PC-9 (cell line): ENCODE results near the gene AEN. TPM values are rescaled to one million over a fixed set of nuclear protein-coding genes. Genes with fewer than 3 reads are reported as not detected.
A peak's percentile ranks its signal among the peaks of the same experiment; 100 is the strongest.

Experiments used
- BruUV-seq: library from RNA; stranded (reverse); fragments of 400-500 nt; replicated peaks from 2 replicates; lab custom pipeline; 2021; lab: Mats Ljungman, UMichigan
- CTCF ChIA-PET: fragments of 300-600 bp; sonication (Branson Sonifier 250); formaldehyde crosslinking; loops from one replicate; lab custom pipeline; 2022; ENCODE audit warnings: antibody characterized with exemption; lab: Charles Lee
- POLR2A ChIA-PET: fragments of 300-600 bp; sonication (Branson Sonifier 250); formaldehyde crosslinking; loops from one replicate; lab custom pipeline; 2022; ENCODE audit warnings: antibody characterized with exemption; ENCODE audit not compliant: unreplicated experiment; lab: Charles Lee
- DNase-seq, 2 experiments: peaks; one replicate each; pipeline versions ENCODE4 v3.0.0 to v3.0.0-alpha.2; 2015 to 2022; ENCODE audit warnings: mixed read lengths in 1 of 2
- H2AFZ ChIP-seq: fragments of 200-600 bp; sonication (generic); 2 replicates; pipeline ENCODE4 v1.8.1; 2017; ENCODE audit warnings: antibody characterized with exemption
- H3F3A ChIP-seq: fragments of 200-600 bp; sonication (generic); 2 replicates; pipeline ENCODE4 v1.8.1; 2017; ENCODE audit warnings: antibody characterized with exemption, mild to moderate bottlenecking, low read depth; ENCODE audit not compliant: insufficient read depth
- H3K27ac ChIP-seq: fragments of 200-600 bp; sonication (generic); 2 replicates; pipeline ENCODE4 v1.6.1; 2016; ENCODE audit warnings: mixed run types
- H3K27me3 ChIP-seq: fragments of 200-600 bp; sonication (generic); 2 replicates; pipeline ENCODE4 v1.6.1; 2016; ENCODE audit warnings: low read depth, mixed run types; ENCODE audit not compliant: insufficient read depth
- H3K36me3 ChIP-seq: fragments of 200-600 bp; sonication (generic); 2 replicates; pipeline ENCODE4 v1.6.1; 2016; ENCODE audit warnings: low read depth, mixed run types
- H3K4me1 ChIP-seq: fragments of 200-600 bp; sonication (generic); replicated peaks from 2 replicates; pipeline ENCODE4 v1.6.1; 2016; ENCODE audit warnings: mixed run types; ENCODE audit not compliant: insufficient read depth
- H3K4me2 ChIP-seq: fragments of 200-600 bp; sonication (generic); 2 replicates; pipeline ENCODE4 v1.6.1; 2017; ENCODE audit warnings: mixed run types
- H3K4me3 ChIP-seq: fragments of 200-600 bp; sonication (generic); 2 replicates; pipeline ENCODE4 v1.6.1; 2016; ENCODE audit warnings: mixed run types
- H3K79me2 ChIP-seq: fragments of 200-600 bp; sonication (generic); 2 replicates; pipeline ENCODE4 v1.6.1; 2017; ENCODE audit warnings: low read depth, mixed run types
- H3K9me2 ChIP-seq: fragments of 200-600 bp; sonication (generic); 2 replicates; pipeline ENCODE4 v1.8.1; 2017; ENCODE audit warnings: mild to moderate bottlenecking; ENCODE audit not compliant: insufficient read depth
- H3K9me3 ChIP-seq: fragments of 200-600 bp; sonication (generic); 2 replicates; pipeline ENCODE4 v1.8.1; 2016; ENCODE audit warnings: low read depth; ENCODE audit not compliant: insufficient read depth
- H4K20me1 ChIP-seq: fragments of 200-600 bp; sonication (generic); 2 replicates; pipeline ENCODE4 v1.8.1; 2017; ENCODE audit not compliant: insufficient read depth
- EZH2 ChIP-seq: fragments of 200-600 bp; sonication (generic); IDR thresholded peaks from 2 replicates; pipeline ENCODE4 v1.8.0; 2017; ENCODE audit warnings: antibody characterized with exemption, low read depth
- intact Hi-C: fragments of 100-400 bp; cut with micrococcal nuclease; formaldehyde crosslinking; loops from one replicate; pipeline ENCODE4 v1.10.0; 2022; ENCODE audit not compliant: unreplicated experiment
- total RNA-seq: library from RNA; stranded (reverse); gene quantifications from 2 replicates; pipeline ENCODE4 v1.2.3, GENCODE V29; 2021
- TF ChIP-seq, protein P1 (sequence below): fragments of 200-600 bp; sonication (generic); conservative IDR thresholded peaks from 2 replicates; pipeline ENCODE4 v1.6.1; 2017; ENCODE audit warnings: mixed run types, antibody characterized with exemption, mild to moderate bottlenecking, moderate library complexity

Gene AEN
- total RNA-seq, 1 experiment from 2014 or later: 7.8 TPM

DNA sequence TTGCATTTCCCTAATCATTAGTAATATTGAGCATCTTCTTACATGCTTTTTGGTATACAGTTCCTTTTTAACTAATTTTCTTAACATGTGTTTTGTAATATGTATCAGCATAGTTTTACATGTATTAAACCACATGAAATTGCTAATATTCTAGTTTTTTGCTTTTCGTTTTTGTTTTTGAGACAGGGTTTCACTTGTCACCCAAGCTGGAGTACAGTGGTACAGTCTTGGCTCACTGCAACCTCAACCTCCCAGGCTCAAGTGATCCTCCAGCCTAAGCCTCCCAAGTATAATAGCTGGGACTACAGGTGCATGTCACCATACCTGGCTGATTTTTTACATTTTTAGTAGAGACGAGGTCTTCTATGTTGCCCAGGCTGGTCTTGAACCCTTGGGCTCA, 13.3 kb downstream of the AEN start:
- Histone ChIP-seq H3K9me3 (no peaks in the 10 kb centered on the region), H3K27ac (no peak overlapping the region), H3K9me2 (no peaks in the 10 kb centered on the region), H4K20me1 (no peaks in the 10 kb centered on the region), H3K4me2 (no peak overlapping the region), H3K4me1 (peaks cover 26% of the 10 kb centered on the region), H3K27me3 (no peaks in the 10 kb centered on the region), H3K36me3 (no peaks in the 10 kb centered on the region), H3K4me3 (no peak overlapping the region), H2AFZ (no peak overlapping the region), H3K79me2 (no peaks in the 10 kb centered on the region), H3F3A (peaks cover 14% of the 10 kb centered on the region)
- CTCF ChIA-PET: no interaction called here
- no TSS peak for BruUV-seq
- POLR2A ChIA-PET: interaction anchor here (0.6 kb wide), 2 partner anchors 297 to 398 kb away, joined by 3 to 5 read pairs; no protein-coding TSS in a partner anchor
- TF ChIP-seq, protein P1, sequence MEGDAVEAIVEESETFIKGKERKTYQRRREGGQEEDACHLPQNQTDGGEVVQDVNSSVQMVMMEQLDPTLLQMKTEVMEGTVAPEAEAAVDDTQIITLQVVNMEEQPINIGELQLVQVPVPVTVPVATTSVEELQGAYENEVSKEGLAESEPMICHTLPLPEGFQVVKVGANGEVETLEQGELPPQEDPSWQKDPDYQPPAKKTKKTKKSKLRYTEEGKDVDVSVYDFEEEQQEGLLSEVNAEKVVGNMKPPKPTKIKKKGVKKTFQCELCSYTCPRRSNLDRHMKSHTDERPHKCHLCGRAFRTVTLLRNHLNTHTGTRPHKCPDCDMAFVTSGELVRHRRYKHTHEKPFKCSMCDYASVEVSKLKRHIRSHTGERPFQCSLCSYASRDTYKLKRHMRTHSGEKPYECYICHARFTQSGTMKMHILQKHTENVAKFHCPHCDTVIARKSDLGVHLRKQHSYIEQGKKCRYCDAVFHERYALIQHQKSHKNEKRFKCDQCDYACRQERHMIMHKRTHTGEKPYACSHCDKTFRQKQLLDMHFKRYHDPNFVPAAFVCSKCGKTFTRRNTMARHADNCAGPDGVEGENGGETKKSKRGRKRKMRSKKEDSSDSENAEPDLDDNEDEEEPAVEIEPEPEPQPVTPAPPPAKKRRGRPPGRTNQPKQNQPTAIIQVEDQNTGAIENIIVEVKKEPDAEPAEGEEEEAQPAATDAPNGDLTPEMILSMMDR: no peak
- no peak for TF ChIP-seq EZH2
- intact Hi-C loops: no loop called here
- DNase-seq: no peak

DNA sequence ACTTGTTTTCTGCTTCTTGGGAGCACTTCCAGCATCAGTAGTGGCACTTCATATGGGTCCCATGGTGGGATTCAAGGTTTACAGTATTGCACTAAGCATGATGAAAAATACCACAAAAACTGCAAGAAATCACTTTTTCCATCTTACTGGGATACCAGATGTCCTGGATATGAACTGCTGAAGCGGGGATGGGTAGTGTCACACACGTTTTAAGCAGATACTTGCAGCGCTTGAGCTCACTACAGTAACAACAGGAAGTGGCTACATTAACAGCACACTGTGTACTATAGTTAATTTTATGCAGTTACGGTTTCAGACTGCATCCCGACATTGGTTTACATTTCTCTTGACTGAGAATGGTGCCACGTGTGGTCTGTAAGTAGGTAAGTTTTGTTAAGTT, 14.2 kb downstream of the AEN start:
- H3K4me2 ChIP-seq: 0 out of 2 replicates have a peak overlapping the region, but pooled peaks have one; percentile 62
- DNase-seq: no peak
- peaks cover 17% of the 10 kb centered on the region for H3F3A ChIP-seq
- H3K9me2 ChIP-seq: no peaks in the 10 kb centered on the region
- no peak overlapping the region for H3K4me3 ChIP-seq
- no peaks in the 10 kb centered on the region for H3K27me3 ChIP-seq
- intact Hi-C loops: no loop called here
- H3K27ac ChIP-seq: peak overlapping the region; percentile 7; the same call in 1 of the 2 replicates
- no peaks in the 10 kb centered on the region for H4K20me1 ChIP-seq
- TF ChIP-seq EZH2: no peak
- TF ChIP-seq, protein P1: no peak
- H3K36me3 ChIP-seq: no peaks in the 10 kb centered on the region
- no TSS peak for BruUV-seq
- peaks cover 29% of the 10 kb centered on the region for H3K4me1 ChIP-seq
- no peak overlapping the region for H2AFZ ChIP-seq
- CTCF ChIA-PET: interaction anchor here (0.9 kb wide), 1 partner anchor 259 kb away, joined by 3 read pairs; no protein-coding TSS in a partner anchor
- H3K9me3 ChIP-seq: no peaks in the 10 kb centered on the region
- no peaks in the 10 kb centered on the region for H3K79me2 ChIP-seq
- POLR2A ChIA-PET: interaction anchor here (0.6 kb wide), 1 partner anchor 397 kb away, joined by 5 read pairs; no protein-coding TSS in a partner anchor

DNA sequence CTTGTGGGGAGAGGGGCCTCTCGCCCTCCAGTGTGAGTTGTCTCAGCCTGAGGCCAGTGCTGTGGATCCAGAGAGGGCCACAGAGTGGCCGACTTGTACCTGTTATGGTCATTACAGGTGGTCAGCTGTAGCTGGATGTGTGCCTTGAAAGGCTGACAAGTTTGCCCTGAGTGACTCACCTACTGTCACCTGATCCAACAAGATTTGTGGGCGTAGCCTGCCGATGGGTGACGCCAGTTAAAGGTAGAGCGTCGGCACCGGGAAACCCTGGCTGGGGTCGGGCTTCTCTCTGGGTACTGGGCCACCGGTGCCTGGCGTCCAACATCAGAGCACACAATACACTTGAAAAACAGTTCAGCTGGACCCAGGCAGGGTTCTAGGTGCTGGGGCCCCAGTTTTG, 14.9 kb downstream of the AEN start:
- H3K4me1 ChIP-seq: peaks cover 29% of the 10 kb centered on the region

More for the DNA sequence above, 14.9 kb downstream of the AEN start:
- Histone ChIP-seq H3K27ac (peak overlapping the region; percentile 30; the same call in 1 of the 2 replicates), H3K9me3 (no peaks in the 10 kb centered on the region), H3K36me3 (no peaks in the 10 kb centered on the region), H2AFZ (0 out of 2 replicates have a peak overlapping the region, but pooled peaks have one; percentile 46), H3K27me3 (no peaks in the 10 kb centered on the region), H3F3A (peaks cover 17% of the 10 kb centered on the region), H3K79me2 (no peaks in the 10 kb centered on the region), H4K20me1 (no peaks in the 10 kb centered on the region), H3K9me2 (no peaks in the 10 kb centered on the region), H3K4me3 (0 out of 2 replicates have a peak overlapping the region, but pooled peaks have one; percentile 6), H3K4me2 (peak overlapping the region; percentile 62)
- no TSS peak for BruUV-seq
- TF ChIP-seq, protein P1: no peak
- ChIA-PET POLR2A (interaction anchor here (0.6 kb wide), 1 partner anchor 245 kb away, joined by 5 read pairs; no protein-coding TSS in a partner anchor), CTCF (no interaction called here)
- intact Hi-C loops: no loop called here
- peak; percentile 66 to 82 for DNase-seq
